ENCODE measurements around the gene RALGPS2. TPM values are rescaled to one million over a fixed set of nuclear protein-coding genes. Genes with fewer than 3 reads are reported as not detected.

RALGPS2 gene
- polyA plus RNA-seq, 1 of the 3 experiments (the other 2 are of a cell fraction): 5.1 TPM

DNA sequence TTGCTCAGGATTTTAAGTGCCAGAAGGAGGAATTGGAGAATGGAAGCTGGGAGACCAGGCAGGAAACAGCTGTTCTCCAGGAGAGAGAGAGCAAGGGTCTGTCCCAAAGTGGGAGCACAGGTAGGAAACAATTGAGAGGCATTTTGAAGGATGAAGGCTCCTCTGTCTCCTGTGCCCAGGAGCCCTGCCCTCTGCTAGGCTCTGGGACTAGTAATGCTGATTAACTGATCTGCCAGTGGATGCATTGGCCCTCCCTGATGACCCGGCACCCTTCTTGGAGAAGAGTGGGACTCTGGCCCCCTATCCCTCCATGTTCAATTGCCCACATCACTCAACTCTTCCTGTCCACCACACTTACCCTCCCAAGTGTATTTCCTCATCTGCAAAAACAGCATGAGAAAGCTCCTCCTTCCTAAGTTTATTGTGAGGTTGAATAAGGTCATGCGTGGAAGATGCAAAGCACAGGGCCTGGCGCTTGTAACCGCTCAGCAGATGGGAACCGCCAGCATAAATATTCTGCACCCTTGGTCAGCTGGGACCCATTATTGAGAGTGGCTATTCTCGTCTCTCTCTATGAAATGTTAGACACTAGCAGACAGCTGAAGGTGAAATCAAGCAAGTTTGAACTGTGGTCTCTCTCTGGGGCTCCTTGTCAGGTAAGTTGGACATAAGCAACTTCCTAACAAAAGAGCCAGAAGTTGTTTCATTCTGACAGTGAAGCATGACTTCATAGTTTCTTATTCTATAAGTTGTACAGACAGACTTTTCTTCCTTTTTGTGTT lies 208.9 kb downstream of the RALGPS2 start (continued):
- TF ChIP-seq ZBTB33 (IDR thresholded peaks at IDR 0.05; ENCODE audit: borderline replicate concordance, low read depth) (no peak), SMC3 (IDR thresholded peaks at IDR 0.05; ENCODE audit: low read depth, low read length) (no peak), TCF12 (IDR thresholded peaks at IDR 0.05) (no peak), ELF1 (IDR thresholded peaks at IDR 0.05) (no peak), YY1 (IDR thresholded peaks at IDR 0.05; ENCODE audit: low read depth) (no peak)

DNA sequence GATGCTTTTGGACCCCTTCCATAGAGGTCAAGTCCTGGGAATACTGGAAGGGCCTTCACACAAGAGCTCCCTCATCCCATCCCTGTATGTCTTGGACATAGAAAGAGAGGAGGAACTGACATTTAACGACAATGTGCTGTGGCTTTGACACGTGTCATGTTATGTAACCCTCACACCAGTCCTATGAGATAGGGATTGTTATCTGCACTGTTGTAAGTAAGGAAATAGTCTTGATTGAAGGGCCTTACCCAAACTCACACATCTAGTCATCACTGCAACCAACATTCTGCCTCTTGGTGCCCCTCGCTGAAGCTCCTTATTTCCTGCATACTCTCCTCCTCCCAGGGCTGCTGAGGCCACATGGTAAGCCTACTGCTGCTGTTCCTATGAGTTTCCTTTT lies 209.5 kb downstream of the RALGPS2 start:
- POLR2A ChIA-PET: no interaction called here
- H4K20me1 ChIP-seq (ENCODE audit: insufficient read depth): no peaks in the 10 kb centered on the region
- H3F3A ChIP-seq (replicated peaks; ENCODE audit: insufficient read depth): no peaks in the 10 kb centered on the region
- no peaks in the 10 kb centered on the region for H3K9me3 ChIP-seq
- no peak overlapping the region for H3K4me3 ChIP-seq (ENCODE audit: low read depth in 2 of 2, low read length in 1 of 2)
- no peak overlapping the region for H2AFZ ChIP-seq (ENCODE audit: low read depth)
- no peaks in the 10 kb centered on the region; a peak in 1 of 4 replicates for H3K4me1 ChIP-seq (ENCODE audit: control insufficient read depth in 1 of 2, insufficient read depth in 2 of 2, low read depth in 1 of 2, low read length in 1 of 2)
- H3K9ac ChIP-seq: no peak overlapping the region
- no peaks in the 10 kb centered on the region for H3K27me3 ChIP-seq (ENCODE audit: insufficient read depth)
- no peak overlapping the region for H3K27ac ChIP-seq (ENCODE audit: low read depth in 2 of 2, low read length in 1 of 2)
- no peaks in the 10 kb centered on the region for H3K36me3 ChIP-seq (replicated peaks in 1 of 2; ENCODE audit: control insufficient read depth in 1 of 2, insufficient read depth in 2 of 2, low read length in 1 of 2)
- CTCF ChIA-PET: interaction anchor here (1.2 kb wide), 1 partner anchor 8 kb away, joined by 3 read pairs; no protein-coding TSS in a partner anchor
- TF ChIP-seq RXRA (IDR thresholded peaks at IDR 0.05; ENCODE audit: borderline replicate concordance, low read depth) (no peak), CHD2 (IDR thresholded peaks at IDR 0.05; ENCODE audit: low read length, partially characterized antibody) (no peak), TEAD4 (IDR thresholded peaks at IDR 0.05; ENCODE audit: borderline replicate concordance, insufficient read depth) (no peak), EP300 (IDR thresholded peaks at IDR 0.05; ENCODE audit: borderline replicate concordance in 1 of 2, low read depth in 1 of 2, low read length in 1 of 2) (no peak), TAF1 (IDR thresholded peaks at IDR 0.05; ENCODE audit: borderline replicate concordance, low read depth, low read length) (no peak), REST (IDR thresholded peaks at IDR 0.05; ENCODE audit: low read depth, low read length) (no peak), EZH2phosphoT487 (IDR thresholded peaks at IDR 0.05; ENCODE audit: borderline replicate concordance, low read depth) (no peak), GABPA (IDR thresholded peaks at IDR 0.05; ENCODE audit: low read depth) (no peak), IRF3 (IDR thresholded peaks at IDR 0.05; ENCODE audit: low read depth, low read length) (no peak), JUND (IDR thresholded peaks at IDR 0.05) (no peak), MEF2A (IDR thresholded peaks at IDR 0.05; ENCODE audit: borderline replicate concordance, low read depth) (no peak), MXI1 (IDR thresholded peaks at IDR 0.05; ENCODE audit: low read depth, low read length) (no peak), YY1 (IDR thresholded peaks at IDR 0.05; ENCODE audit: low read depth) (no peak), ELF1 (IDR thresholded peaks at IDR 0.05) (no peak), FOXJ3 (CRISPR knock-in tag; IDR thresholded peaks at IDR 0.05) (no peak)
- TF ChIP-seq, protein P1, sequence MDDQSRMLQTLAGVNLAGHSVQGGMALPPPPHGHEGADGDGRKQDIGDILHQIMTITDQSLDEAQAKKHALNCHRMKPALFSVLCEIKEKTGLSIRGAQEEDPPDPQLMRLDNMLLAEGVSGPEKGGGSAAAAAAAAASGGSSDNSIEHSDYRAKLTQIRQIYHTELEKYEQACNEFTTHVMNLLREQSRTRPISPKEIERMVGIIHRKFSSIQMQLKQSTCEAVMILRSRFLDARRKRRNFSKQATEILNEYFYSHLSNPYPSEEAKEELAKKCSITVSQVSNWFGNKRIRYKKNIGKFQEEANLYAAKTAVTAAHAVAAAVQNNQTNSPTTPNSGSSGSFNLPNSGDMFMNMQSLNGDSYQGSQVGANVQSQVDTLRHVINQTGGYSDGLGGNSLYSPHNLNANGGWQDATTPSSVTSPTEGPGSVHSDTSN (IDR thresholded peaks at IDR 0.05): no peak
- H3K4me2 ChIP-seq: no peak overlapping the region
- 82% methylated on average over 3 of the region's 3 CpGs for WGBS (ENCODE audit: low lambda C conversion rate)
- no peak for DNase-seq
- no peaks in the 10 kb centered on the region for H3K79me2 ChIP-seq (ENCODE audit: insufficient read depth)
- no peaks in the 10 kb centered on the region for H3K9me2 ChIP-seq
